ENCODE data around the gene FAM184B.

FAM184B gene

GRCh38 chr4:17781300-17782287 lies at the start of gene FAM184B:
TSS of gene FAM184B (minus strand) at chr4:17781621. CDS start at chr4:17781299, 322 bp downstream.
- DNase-seq (ENCODE audit: low read depth in 2 of 2) = no peak

- DNase-seq (ENCODE audit: low read depth in 2 of 2) = no peak
Measured at GRCh38 chr4:17823871-17824669, 42.6 kb upstream of the FAM184B start.

- DNase-seq (ENCODE audit: low read depth in 2 of 2) = no peak
Measured at GRCh38 chr4:17817027-17817426, 35.6 kb upstream of the FAM184B start.

GRCh38 chr4:17816142-17816541 lies 34.7 kb upstream of the FAM184B start:
- no peak for DNase-seq (ENCODE audit: low read depth in 2 of 2)

- DNase-seq (ENCODE audit: low read depth in 2 of 2) = no peak
Measured at GRCh38 chr4:17814140-17814539, 32.7 kb upstream of the FAM184B start.

- DNase-seq (ENCODE audit: low read depth in 2 of 2) = no peak
Measured at GRCh38 chr4:17812801-17813200, 31.4 kb upstream of the FAM184B start.

GRCh38 chr4:17812125-17812524 lies 30.7 kb upstream of the FAM184B start:
- DNase-seq (ENCODE audit: low read depth in 2 of 2) = no peak

GRCh38 chr4:17811078-17811603 lies 29.7 kb upstream of the FAM184B start:
- peak in 1 of 2 donors; percentile 19 for DNase-seq (ENCODE audit: low read depth in 2 of 2)

GRCh38 chr4:17810260-17811077 lies 29.0 kb upstream of the FAM184B start, which contains the start of the genes DCAF16 and NCAPG:
TSS of gene DCAF16 (minus strand) at chr4:17810757. CDS start at chr4:17804141, 6,616 bp downstream.
TSS of gene NCAPG (plus strand) at chr4:17810979. CDS start at chr4:17811078, 99 bp downstream.
- peak; percentile 99 for DNase-seq (ENCODE audit: low read depth in 2 of 2)

- no peak for DNase-seq (ENCODE audit: low read depth in 2 of 2)
Measured at GRCh38 chr4:17809667-17810066, 28.2 kb upstream of the FAM184B start.

GRCh38 chr4:17807446-17807845 lies 26.0 kb upstream of the FAM184B start:
- DNase-seq (ENCODE audit: low read depth in 2 of 2) = no peak

GRCh38 chr4:17805580-17806155 lies 24.2 kb upstream of the FAM184B start:
- DNase-seq (ENCODE audit: low read depth in 2 of 2) = no peak

GRCh38 chr4:17797808-17798207 lies 16.4 kb upstream of the FAM184B start:
- DNase-seq (ENCODE audit: low read depth in 2 of 2) = no peak

GRCh38 chr4:17794730-17795129 lies 13.3 kb upstream of the FAM184B start:
- no peak for DNase-seq (ENCODE audit: low read depth in 2 of 2)

GRCh38 chr4:17788956-17789355 lies 7.5 kb upstream of the FAM184B start:
- no peak for DNase-seq (ENCODE audit: low read depth in 2 of 2)

- DNase-seq (ENCODE audit: low read depth in 2 of 2) = no peak
Measured at GRCh38 chr4:17787315-17787714, 5.9 kb upstream of the FAM184B start.

- DNase-seq (ENCODE audit: low read depth in 2 of 2) = no peak
Measured at GRCh38 chr4:17786567-17786966, 5.1 kb upstream of the FAM184B start.

- DNase-seq (ENCODE audit: low read depth in 2 of 2) = no peak
Measured at GRCh38 chr4:17785858-17786257, 4.4 kb upstream of the FAM184B start.

- DNase-seq (ENCODE audit: low read depth in 2 of 2) = no peak
Measured at GRCh38 chr4:17780501-17781299, 721 bp downstream of the FAM184B start.

- DNase-seq (ENCODE audit: low read depth in 2 of 2) = no peak
Measured at GRCh38 chr4:17778431-17778830, 3.0 kb downstream of the FAM184B start.

All from activated CD4-positive, alpha-beta T cell treated with anti-CD3 and anti-CD28 coated beads for 24 hours (primary cell).